Activated CD8-positive, alpha-beta memory T cell treated with anti-CD3 and anti-CD28 coated beads for 1 hour (primary cell): ENCODE data around the gene SLCO3A1.

Source experiments
- DNase-seq, 2 donors: peaks; one replicate each; pipeline ENCODE4 v3.0.0-alpha.2; 2020; ENCODE audit warnings: low read depth in 1 of 2; ENCODE audit errors: extremely low read depth in 1 of 2

Gene SLCO3A1

DNA sequence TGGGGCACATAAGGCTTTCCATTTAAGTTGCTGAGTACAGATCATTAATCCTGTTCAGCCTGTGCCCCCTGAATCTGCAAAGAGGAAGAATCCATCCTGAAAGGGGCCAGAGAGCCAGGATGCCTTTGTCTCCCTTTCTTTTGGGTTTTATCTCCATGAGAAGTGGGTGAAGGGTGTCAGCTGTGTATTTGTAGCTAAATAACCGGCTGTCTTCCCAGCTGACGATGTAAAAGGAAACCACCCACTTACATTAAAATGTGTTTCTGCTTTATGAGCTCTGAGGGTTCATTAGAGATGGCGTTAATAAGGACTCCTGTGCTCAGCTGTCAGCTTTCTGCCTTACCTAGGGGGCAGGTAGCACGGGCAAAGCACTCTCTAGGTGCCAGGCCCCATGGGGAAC lies 83.4 kb downstream of the SLCO3A1 start:
- no peak for DNase-seq

DNA sequence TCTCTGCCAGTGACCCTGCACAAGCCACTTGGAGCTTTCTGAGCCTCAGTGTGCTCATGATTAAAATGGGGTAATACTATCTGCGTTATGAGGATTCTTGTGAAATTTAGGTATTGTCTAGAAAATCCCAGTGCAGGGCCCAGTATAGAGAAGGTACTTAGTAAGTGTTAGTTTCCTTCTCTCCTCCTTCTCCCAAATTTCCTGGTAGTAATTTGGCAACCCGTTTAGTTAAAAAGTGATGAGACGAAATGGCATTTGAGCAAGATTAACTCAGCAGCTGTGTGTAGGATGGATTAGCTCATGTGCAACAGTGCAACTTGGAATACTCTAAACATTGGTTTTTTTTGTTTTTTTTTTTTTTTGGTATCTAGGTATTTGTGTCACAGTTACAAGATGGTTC lies 84.6 kb downstream of the SLCO3A1 start:
- no peak for DNase-seq

DNA sequence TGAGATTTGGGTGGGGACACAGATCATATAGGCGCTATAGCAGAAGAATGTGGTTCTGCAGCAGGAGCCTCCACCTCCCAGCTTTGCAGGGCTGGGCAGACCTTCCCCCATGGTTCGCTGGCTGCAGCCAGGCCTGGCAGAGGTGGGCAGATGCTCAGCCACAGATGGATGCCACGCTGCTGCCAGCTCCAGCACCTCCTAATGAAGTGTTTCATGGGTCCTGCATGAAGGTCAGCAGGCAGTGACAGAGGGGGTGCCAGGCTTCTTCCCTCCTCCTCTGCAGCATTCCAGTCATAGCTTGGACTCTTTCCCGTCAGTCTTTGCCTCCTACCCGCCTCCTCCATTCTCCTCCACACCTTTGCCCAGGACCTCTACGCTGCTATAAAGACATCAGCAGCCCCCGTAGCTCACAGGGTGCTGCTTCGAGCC lies 85.9 kb downstream of the SLCO3A1 start:
- no peak for DNase-seq

DNA sequence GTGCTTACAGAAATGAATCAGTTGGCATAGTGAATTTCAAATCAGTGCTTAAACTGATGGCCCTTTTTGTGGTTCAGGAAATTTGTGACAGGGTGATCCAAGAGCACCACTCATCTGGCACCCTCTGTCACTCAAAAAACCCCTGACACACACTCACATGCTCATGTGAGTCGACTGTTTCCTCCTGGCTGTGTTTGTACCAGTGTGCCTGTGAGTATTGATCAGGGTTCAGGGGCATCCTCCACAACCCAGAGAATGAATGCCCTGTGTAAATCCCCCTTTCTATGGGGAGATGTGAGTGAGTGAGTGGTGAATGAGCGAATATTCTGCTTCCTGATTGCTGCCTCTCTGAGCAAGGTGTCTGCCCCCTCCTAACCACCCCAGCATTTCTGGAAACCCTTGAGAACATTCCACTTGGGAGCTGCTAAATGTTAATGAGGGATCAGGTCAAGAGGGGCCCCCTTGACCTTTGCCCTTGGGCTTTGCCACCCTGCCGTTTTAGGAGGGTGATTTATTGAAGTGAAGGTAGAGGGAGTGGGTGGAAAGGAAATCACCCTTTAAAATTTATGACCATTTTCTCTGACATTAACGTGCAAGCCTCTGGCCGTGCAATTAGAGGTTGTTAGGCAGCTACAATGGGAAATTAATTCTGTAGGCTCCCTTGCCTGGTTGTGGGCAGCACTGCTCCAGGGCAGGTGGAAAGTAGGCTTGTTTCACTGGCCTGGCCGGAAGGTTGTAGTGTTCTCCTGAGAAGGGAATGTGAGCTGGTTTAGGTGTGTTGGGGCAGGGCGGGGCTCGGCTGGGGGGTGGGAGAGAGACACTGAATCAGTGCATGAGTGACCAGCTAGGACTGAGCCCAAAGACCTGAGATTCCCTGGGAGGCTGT lies 87.2 kb downstream of the SLCO3A1 start:
- no peak for DNase-seq

DNA sequence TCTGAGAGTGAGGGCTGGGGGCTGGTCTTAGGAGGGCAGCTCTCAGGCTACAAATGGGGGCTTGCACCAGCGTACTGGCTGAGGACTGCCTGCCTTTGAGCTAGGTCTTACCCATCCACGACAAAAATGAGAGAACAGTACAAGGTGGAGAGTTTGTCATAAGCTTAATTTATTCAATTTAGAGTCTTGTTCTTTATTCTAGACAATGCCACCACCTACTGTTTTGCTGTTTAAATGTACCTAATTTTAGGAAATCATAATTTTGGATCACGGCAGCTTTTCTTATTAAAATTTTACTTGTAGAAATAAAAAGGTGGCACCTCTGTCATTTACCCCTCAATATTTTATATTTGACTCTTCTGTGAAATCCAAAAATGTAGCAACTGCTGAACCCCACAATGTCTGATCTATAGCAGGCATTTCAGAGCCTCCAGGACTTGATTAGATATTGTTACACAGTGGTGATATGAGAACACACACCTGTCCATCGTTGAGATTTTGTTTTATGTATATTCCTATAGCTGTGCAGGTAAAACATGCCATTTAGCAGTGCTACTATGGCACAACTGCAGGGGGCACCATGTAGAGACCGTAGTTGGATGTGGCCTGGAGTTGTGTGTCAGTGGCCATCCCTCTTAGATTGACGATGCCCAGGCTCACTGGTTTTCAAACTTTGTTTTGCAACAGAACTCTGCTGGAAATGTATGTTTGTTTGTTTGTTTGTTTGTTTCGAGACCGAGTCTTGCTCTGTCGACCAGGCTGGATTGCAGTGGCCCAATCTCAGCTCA lies 88.6 kb downstream of the SLCO3A1 start:
- DNase-seq: no peak

DNA sequence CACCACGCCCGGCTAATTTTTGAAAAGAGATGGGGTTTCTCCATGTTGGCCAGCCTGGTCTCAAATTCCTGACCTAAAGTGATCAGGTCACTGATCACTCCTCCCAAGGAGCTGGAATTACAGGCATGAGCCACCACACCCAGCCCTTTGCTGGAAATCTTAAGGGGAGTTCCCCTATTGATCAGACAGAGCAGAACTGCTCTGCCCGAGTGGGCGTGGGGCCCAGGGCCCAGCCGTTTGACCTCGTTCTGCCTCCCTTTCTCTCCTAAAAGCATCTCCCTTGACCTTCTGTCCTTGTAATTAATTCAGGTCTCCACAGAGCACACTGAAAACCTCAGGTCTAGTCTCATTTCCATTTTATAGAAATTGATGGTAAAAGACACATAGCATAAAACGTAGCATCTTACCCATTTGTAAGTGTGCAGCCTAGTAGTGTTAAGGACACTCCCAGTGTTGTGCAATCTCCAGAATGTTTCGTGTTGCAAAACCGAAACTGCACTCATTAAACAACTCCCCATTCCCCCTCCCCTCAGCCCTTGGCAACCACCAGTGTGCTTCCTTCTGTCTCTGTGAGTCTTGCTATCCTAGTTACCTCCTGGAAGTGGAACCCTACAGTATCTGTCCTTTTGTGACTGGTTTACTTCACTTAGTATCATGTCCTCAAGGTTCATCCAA lies 89.3 kb downstream of the SLCO3A1 start:
- no peak for DNase-seq

DNA sequence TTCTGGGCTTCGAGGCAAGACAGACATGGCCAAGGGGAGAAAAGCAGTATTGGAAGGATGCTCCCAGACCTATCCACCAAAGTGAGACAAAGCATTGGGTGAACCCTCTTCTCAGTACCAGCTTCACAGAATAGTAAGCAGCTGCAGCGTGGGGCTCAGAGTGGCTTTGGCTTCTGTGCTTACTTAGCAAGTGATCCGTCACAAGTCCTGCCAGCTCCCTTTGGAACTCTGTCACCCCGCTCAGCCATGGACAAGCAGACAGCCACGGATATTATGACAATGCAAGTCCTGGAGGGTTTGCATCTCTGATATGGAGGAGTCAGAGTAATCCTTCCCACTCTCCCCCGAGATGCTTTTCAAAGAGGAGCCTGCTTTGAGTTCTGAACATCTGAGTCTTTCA lies 90.8 kb downstream of the SLCO3A1 start:
- DNase-seq: no peak

DNA sequence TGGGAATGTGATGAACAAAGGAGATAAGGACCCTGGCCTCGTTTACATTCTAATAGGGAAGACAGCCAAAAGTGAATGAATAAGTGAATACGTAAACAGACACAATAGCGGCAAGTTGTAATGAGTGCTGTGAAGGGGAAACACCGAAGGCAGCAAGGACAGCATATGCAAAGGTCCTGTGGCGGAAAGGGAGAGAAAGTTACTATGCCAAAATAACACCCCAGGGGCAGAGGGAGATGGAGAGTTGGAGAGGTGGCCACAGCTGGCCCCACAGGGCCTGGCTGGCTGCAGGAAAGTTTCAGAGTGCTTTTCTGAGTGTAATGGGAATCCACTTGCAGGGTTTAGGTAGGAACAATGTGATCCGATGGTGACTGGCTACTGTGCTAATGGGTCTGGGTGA lies 91.9 kb downstream of the SLCO3A1 start:
- DNase-seq: no peak

DNA sequence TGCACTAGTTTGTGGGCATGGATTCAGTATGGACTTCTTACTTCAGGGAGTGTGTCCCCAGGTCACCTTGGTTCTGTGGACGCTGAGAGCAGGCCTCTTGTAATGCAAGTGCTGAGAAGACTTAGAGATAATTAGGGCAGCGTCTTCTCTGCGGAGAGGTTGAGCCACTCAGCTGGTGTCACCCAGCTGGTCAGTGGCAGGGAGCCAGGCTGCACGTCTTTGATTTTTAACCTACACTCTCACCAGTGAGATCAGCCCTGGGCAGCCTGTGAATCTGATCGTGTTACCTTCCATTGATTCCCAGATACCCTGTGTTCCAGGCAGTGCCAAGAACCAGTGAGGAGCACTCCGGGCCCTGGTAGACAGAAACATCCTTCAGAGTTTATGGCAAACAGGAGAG lies 92.6 kb downstream of the SLCO3A1 start:
- DNase-seq: no peak

DNA sequence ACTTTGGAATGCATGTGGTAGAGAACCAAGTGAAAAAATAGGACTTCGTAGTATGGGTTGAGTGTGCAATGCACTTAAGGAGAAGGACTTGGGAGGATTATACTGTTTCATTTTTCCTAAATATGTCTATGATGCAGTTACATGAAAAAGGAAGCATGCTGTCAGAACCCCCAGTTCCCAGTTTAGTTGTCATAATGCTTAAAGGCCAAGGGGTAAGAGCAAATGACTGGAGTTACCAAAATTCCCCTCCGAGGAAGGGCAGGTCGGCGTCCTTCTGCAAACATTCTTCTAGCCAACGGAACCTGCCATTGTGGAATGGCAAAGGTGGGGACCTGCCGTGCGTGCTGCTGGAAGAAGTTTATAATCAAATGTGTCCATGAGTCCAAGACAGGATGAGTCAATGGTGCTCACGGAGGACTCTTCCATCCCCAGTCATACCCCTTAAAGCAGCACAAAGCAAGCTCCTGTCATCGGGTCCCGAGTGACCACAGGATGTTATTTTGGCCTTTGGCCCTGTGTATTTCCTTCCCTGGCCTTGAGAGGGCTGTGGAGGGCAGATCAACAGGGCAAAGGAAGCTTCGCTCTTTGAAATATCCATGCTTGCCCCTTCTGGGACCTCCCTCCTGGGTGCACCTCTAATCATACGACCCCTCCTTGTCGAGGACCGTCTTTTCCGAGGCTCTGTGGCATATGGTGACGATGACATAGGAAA lies 93.2 kb downstream of the SLCO3A1 start:
- no peak for DNase-seq

DNA sequence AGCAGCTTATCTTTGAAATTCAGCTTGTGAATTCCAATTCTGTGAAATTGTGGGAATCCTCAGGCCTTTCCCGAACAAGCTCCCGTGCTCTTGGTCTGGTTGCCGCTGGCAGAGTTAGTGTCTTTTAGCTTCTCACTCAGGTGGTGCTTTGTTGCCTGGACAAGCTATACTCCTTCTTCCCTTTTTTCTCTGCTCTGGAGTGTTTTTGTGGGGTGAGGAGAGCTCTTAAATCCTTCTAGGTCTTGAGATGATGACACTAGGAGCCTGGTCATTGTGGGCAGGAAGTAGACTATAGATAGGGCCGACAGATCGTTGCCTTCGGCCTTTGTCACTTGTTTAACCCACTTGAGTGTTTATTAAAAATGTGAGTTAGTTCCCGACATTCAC lies 93.8 kb downstream of the SLCO3A1 start:
- DNase-seq: no peak

DNA sequence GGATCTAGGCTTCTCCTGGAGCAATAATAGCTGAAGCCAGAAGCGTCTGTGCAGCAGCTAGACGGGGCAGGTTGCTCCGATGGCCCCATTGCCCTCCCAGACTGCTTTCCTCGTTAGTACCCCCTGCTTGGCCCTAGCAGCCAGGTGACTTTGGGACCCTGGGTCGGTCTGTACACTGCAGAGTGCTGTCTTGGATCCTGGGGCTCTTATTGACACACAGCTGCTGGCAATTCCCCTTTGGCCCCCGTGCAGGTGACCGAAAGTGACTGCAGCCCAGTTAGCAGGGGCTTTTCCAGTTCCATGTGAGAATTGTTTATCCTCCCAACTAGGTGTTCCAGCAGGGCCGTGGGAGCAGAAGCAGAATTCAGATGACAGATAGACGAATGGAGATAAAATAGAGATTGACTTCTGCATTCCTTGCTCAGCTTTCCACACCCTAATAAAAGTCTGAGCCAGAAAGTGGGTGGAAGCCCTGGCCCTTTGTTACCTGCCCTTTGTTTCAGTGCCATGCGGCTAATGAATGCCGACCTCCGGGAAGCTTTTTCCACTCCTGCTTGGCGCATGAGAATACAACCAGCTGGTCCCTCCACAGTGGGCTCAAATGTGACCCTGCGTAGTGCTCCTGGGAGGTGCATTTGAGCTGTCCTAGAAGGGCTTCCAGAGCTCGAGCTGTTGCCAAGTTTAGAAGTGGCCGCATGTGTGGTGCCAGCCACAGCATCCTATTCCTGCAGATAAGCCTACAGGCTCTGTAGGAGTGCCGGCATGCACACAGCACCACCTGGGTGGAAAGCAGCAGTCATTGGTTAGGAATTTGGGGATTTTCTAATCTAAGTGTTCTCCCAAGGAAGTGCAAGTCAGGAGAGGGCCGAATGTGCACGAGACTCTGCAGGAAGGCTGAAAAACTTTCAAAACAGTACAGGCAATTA lies 94.4 kb downstream of the SLCO3A1 start:
- no peak for DNase-seq

DNA sequence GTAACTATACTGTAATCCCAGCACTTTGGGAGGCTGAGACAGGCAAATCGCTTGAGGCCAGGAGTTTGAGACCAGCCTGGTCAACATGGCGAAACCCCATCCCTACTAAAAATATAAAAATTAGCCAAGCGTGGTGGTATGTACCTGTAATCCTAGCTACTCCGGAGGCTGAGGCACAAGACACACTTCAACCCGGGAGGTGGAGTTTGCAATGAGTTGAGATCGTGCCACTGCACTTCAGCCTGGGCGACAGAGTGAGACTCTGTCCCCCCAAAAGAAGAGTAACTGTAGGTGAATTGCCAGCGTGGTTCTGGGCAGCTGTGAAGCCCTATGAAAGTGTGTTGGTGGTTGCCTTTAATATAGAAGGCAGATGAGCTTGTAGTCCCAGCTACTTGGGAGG lies 95.9 kb downstream of the SLCO3A1 start:
- no peak for DNase-seq

DNA sequence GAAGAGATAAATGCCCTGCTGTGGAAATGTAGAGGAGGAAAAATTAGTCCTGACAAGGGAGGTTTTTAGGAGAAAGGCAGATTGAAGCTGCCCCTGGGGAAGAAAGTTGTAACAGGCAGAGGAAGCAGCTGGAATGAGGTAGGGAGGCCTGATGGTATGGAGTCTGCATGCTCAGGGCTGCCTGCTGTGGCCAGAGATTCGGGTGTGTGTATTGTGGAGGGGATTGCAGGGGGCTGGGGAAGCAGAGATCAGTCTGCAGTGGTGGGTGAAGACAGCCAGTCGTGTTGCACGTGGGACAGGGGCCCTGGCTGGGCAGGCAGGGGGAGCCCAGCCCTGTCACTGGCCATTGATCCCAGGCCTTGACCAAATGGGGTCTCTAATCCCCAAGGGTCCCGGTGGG lies 96.5 kb downstream of the SLCO3A1 start:
- no peak for DNase-seq

DNA sequence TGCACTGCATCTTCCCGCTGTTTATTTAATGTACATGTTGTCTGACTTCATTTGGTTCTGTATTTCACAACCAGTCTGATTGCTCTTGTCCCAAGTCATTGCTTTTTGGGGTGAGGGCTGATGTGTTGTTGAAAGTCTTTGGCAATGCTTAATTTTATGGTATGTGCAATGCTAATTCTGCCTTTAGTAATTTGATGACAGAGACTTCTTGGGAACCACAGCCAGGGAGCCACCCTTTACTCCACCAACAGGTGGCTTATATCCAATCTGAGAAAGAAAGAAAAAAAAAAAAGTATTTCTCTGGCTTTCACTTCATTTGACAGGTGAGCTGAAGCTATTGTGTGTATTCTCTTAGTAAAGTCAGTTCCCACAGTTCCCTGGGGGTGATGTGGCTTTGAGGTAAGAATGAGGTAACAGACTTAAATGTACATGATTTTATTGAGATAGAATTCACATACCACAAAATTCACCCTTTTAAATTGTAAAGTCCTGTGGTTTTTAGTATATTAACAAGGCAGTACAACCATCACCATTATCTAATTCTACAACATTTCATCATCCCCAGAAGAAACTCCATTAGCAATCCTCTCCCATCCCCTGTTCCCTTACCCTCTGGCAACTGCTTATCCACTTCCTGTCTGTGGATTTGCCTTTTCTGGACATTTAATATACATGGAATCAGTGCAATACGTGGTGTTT lies 97.3 kb downstream of the SLCO3A1 start:
- DNase-seq: no peak

DNA sequence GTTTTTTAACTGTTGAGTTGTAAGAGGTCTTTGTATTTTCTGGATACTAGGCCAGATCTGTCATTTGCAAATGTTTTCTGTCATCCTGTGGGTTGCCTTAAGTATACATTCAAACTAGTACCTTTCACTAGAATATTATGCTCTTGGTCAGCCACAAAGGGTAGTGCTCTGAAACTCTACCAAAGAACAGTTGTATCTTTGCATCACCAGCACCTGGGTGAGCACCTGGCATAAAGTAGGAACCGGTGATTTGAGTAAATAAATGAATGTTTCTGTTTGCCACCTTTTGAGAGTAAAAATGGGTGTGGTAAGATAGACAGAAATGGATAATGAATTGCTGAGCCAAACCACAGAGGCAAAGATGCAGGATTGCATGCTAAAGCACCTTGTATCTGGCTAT lies 98.7 kb downstream of the SLCO3A1 start:
- no peak for DNase-seq

DNA sequence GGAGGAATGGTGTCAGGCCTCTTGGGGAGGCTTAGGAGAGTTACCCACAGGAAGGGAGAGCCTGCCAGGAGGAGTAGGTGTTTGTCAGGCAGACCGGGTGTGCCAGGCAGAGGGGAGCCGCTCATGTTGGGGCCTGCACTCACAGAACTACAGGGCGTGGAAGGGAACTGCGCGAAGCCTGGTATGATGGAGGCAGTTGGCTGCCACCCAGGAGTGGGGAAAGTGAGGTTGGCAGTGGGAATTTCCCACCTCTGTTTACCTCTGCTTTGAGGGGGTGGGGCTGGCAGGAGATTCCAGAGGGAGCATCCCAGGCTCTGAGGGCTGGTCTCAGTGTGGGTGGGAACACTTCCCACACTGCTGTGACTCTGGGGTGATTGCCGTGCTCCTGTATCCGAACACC lies 99.9 kb downstream of the SLCO3A1 start:
- no peak for DNase-seq

DNA sequence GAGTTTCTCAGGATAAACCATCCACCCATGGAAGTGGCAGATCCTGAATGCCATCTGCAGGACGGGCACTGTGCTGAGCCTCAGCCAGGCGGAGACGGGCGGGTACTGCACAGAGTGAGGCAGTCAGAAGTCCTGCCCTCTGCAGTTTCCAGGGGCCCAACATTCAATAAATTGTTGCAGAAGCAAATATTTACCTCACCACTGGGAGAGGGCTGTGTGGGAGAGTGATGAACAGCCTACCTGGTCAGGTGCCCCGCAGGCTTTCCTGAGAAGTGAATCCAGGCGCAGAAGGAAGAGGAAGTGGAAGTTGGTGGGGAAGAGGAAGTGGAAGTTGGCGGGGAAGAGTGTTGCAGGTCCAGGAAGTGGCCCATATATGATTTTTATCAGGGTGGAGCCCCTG lies 100.8 kb downstream of the SLCO3A1 start:
- DNase-seq: no peak

DNA sequence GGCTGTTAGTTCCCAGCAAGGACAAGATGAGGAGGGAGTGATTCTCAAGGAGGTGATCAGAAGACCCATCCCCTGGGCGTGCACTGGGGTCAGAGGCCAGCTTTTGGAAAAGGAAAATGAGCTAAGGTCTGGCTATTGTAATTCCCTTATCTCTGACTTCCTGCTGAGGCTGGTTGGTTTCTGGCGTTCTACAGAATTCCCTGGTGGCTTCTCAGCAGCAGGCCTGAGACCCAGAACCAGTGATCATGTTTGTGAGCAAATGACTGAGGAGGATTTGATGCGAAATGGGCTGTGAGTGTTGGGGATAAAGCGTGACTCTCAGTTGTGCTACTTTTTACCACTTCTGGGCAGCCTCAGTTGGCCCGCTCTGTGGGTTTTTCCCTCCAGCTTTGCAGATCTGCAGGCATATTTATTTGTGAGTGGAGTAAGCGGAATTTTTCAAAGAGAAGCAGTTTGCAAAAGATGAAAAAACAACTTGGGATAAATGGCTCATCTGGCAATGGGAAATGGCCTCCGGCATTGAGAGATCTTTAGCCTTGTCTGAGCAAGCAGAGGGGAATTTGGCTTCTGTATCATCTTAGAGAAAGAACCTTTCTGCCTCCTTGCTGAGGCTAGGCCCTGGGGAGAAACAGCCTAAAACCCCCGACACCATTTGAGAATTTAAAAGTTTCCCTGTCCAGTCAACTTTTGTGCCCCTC lies 102.7 kb downstream of the SLCO3A1 start:
- no peak for DNase-seq
